GM18517 (cell line): Measurements from ENCODE around the gene GOLGA8F.
"Not testable (repeated sequence)": the region's sequence is repeated elsewhere in the genome, so short reads cannot be mapped to it uniquely, and the experiment has no call there.

Experiments
- ATAC-seq: cut with Tn5 transposase; IDR thresholded peaks from one replicate; pipeline ENCODE4 v1.9.1; 2021; ENCODE audit warnings: mild to moderate bottlenecking, moderate library complexity; ENCODE audit not compliant: unreplicated experiment

The GOLGA8F gene

GRCh38 chr15:28378364-28378763 is at the start of gene GOLGA8F:
GOLGA8F (plus strand) TSS chr15:28378664; CDS start chr15:28378762, 98 bp downstream.
- not testable (repeated sequence) for ATAC-seq

- not testable (repeated sequence) for ATAC-seq
These were observed 20.5 kb upstream of the GOLGA8F start, which contains the start of gene GOLGA6L24 for GRCh38 chr15:28357984-28358383. GOLGA6L24 (minus strand) TSS chr15:28358084; CDS start chr15:28358023, 61 bp downstream.

- not testable (repeated sequence) for ATAC-seq
These were observed 13.0 kb upstream of the GOLGA8F start for GRCh38 chr15:28365502-28365901.

GRCh38 chr15:28380053-28380452 is 1.6 kb downstream of the GOLGA8F start:
- not testable (repeated sequence) for ATAC-seq

GRCh38 chr15:28396022-28396421 is 17.6 kb downstream of the GOLGA8F start:
- ATAC-seq: not testable (repeated sequence)

GRCh38 chr15:28402774-28403435 is 24.4 kb downstream of the GOLGA8F start:
- ATAC-seq: not testable (repeated sequence)

GRCh38 chr15:28420470-28420869 is 42.0 kb downstream of the GOLGA8F start:
- not testable (repeated sequence) for ATAC-seq

GRCh38 chr15:28435594-28435993 is 57.1 kb downstream of the GOLGA8F start:
- not testable (repeated sequence) for ATAC-seq
